GM12874 (cell line): ENCODE measurements around the gene FCN3.

ENCODE experiments used
- CTCF ChIP-seq: IDR thresholded peaks from 2 replicates; pipeline ENCODE4 v1.5.1; 2011; ENCODE audit warnings: low read depth, mild to moderate bottlenecking, control low read depth, low read length, moderate library complexity; ENCODE audit not compliant: insufficient read depth

The FCN3 gene

GRCh38 chr1:27327964-27328363 lies 46.7 kb downstream of the FCN3 start:
- TF ChIP-seq CTCF, result no peak

- TF ChIP-seq CTCF, result no peak
Observed at GRCh38 chr1:27325286-27325685, 49.3 kb downstream of the FCN3 start.

- no peak for TF ChIP-seq CTCF
Observed at GRCh38 chr1:27322569-27323240, 51.9 kb downstream of the FCN3 start.

- TF ChIP-seq CTCF, result no peak
Observed at GRCh38 chr1:27321813-27322568, 52.6 kb downstream of the FCN3 start, which contains the start of gene TMEM222. Gene TMEM222 (plus strand): TSS chr1:27322163. CDS start chr1:27322198, 35 bp downstream.
